HG02970 (cell line): ENCODE results near the gene EIF1AX.
"Not testable (repeated sequence)": the region's sequence is repeated elsewhere in the genome, so short reads cannot be mapped to it uniquely, and the experiment has no call there.

ENCODE experiments used
- ATAC-seq: cut with Tn5 transposase; IDR thresholded peaks from one replicate; pipeline ENCODE4 v1.9.1; 2021; ENCODE audit warnings: mild to moderate bottlenecking, moderate library complexity, moderate number of reproducible peaks; ENCODE audit not compliant: unreplicated experiment, low FRiP score

The EIF1AX gene, protein sequence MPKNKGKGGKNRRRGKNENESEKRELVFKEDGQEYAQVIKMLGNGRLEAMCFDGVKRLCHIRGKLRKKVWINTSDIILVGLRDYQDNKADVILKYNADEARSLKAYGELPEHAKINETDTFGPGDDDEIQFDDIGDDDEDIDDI

DNA sequence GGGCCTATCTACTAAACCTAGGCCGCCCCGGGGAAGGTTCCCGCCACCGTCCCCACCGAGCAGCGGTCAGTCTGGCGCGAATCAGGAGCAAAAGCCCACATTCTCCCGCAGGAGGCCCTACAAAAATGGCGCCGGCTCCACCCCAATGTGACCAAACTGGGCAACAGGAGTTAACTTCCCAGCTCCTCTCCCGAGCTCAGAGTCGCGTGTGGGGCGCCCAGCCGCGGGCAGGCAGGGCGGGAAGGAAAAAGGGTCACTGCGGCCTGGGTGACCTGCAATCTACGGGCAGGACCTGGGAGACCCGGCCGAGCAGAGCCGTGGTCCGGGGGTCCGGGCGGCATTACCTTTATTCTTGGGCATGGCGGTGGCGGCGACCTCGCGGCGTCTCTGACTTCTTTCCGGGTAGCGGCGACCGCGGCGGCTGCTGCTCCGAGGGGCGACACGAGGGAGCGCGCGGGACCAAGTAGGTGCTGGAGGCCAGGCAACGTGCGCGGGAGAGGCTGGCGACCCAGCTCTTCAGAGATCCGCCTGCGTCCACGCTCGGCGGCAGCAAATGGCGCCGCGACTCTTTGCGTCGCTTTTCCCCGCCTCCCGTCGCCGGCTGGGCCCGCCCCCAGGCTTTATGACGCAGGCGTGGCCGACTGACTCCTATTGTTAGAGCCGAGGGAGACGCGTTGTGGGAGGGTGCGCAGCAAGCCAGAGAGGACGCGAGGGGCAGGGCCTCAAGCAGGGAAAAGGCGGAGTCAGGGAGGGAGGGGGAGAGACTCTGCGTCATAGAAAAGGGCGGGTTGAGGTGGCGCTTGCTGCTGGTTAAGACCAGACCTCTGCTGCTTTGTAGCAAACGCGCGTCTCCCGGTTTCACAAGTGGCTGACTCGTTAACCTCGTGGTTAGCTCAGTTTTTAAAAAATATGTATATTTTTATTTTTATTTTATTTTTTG is at the start of gene EIF1AX:
TSS of gene EIF1AX (minus strand) at position 558 of the 940 bp plus-strand sequence. CDS start at position 360, 198 bp downstream.
- peak; percentile 100 for ATAC-seq

DNA sequence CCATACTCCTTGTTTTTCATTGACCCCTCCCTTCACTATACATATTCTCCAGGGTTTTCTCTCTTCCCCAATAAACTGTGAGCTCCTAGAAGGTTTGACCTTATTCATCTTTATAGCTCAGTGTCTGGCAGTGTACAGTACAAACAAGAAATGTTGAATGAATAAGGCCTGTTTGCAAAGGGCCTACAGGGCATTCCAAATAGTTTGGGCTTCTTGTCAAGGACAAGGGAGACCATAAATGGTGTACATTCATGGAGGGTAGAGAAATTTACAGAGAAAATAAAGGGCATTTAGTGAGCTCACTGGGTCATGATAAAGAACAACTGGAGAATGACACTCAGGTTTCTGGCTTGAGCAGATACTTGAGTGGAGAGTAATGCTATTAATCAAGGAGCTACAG is 47.5 kb upstream of the EIF1AX start:
- no peak for ATAC-seq

DNA sequence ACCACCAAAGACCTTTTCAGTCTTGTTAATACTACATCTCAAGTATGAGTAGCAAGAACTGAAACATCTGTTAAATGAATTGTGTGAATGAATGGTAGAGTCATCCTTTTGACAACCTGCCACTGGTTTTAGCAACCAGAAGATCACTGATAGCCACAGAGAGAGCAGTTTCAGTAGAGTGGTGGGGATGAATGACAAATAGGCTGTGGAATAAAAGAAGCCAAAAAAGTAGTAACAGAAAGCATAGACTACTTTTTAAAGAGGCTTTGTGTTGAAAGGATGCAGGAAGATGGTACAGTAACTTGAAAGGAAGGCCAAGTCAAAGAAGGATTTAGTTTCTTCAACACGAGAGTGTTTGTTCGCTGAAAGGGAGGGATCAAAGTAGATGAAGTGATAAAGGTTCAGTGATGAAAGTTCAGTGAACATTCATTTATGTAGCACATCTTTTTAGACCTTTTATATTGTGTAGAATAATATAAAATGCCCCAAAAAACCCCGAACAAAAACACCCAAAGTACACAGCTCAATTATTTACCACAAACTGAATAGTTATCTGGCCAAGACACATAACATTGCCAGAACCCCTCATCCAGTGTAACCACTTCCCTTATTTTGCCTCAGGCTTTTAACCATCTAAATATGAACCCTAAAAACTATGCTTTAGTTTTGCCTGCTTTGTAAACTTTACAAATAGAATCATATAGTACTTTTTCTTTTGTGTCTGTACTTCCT is 40.1 kb upstream of the EIF1AX start:
- ATAC-seq: no peak

DNA sequence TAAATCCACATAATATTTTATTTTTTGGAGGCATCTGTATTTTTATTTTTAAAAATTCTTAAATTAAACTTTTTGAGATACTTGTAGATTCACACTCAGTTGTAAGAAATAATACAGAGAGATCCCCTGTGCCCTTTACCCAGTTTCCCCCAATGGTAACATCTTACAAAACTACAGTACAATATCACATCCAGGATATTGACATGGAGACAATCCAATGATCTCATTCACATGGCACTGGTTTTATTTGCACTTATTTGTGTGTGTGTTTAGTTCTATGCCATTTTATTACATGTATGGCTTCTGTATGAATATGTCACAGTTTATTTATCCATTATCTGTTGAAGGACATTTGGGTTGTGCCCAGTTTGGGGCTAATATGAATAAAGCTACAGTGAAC is 35.5 kb upstream of the EIF1AX start:
- ATAC-seq: no peak

DNA sequence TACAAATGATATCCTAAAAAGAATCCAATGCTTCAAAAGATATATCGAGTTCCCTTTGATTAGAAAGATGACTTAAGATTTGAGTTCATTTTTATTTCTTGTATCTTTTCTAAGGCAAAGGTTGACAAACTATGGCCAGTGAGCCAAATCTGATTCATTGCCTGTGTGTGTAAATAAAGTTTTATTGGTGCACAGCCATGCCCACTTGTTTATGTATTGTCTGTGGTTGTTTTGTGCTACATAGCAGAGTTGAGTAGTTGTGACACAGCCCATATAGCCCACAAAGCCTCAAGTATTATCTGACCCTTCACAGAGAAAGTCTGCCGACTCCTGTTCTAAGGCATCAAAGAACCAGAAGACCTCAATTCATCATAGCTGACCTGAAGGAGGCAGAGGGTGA is 32.2 kb upstream of the EIF1AX start:
- no peak for ATAC-seq

DNA sequence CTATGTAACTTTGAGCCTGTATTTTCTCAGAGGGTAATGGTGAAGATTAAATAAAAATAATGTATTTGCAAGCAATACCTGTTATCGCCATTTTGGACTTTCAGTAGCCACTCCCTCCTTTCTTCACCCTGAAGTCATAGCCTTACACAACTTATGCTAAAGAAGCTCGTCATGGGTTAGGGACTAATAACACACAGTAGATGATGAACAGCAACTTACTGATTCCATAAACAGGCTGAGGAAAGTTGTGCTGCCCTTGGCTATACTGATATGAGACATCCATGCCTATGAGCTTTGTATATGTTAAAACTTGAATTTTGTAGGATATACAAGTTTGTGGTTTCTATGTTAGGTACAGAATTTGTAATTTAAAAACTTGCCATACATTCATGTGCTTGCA is 31.7 kb upstream of the EIF1AX start:
- no peak for ATAC-seq

DNA sequence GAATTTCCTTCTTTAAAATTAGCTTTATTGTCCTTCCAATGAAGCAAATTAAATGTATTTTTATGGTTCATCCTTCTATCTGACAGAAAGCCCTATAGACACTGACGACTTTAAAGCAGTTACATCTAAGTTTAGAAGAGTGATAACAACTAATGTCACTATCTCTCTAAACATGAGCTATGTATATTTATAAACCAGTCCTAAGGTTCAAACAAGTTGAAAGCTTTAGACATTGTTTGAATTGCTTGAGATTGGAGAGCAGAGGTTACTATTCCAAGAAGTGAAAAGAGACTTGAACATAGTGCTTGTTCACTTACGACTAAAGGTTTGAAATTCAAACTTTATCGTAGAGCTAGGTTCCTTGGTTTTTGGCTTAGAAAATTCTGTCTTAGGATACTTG is 30.2 kb upstream of the EIF1AX start:
- no peak for ATAC-seq

DNA sequence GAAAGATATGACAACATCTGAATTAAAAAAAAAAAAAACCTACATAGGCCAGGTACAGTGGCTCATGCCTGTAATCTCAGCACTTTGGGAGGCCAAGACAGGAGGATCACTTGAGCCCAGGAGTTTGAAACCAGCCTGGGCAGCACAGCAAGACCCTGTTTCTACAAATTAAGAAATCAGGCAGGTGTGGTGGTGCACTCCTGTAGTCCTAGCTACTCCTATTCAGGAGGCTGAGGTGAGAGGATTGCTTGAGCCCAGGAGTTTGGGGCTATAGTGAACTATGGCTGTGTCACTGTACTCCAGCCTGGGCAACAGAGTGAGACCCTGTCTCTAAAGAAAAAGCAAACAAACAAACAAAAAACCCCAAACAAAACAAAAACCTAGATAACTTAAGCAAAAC is 20.9 kb upstream of the EIF1AX start:
- not testable (repeated sequence) for ATAC-seq

DNA sequence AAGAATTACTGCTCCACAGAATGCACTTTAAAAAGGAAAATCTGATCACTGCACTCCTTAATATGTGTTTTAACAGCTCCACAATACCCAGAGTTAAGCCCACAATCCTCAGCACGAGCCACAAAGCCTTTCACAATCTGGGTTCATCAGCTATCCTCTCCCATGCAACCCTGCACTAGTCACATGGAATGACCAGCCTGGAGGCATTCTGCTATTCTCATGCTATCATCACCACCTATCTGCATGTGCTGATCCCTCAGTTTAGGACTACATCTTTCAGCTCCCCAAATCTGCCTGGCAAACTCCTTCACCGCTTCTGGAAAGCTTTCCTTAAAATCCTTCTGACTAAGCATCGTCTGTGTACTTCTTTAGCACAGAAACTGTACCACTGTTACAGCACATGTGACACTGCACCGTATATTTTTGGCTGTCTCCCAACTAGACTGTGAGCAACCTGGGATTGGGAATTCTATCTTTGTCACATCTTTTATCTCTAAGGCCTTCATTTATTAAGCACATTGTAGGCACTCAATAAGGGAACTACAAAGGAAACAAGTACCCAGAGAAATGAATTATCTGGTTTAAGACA is 18.3 kb upstream of the EIF1AX start:
- ATAC-seq: no peak

DNA sequence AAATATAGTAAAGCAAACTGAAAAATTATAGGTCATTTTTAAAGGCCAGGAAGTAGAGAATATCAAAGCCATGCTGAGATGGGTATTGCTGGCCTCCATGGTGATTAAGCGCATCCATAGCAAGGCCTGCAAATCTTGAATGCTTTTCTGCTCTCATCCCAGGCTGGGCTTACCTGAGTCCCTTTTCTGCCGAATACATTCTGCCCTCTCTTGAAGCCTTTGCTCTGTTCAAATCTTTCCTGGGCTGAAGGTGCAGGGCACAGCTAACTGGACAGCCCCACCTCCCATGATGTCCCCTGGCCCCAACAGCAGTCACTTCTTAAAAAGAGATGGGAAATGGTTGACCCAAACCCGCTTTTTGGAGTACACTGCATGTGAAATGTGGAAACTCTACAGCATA is 10.1 kb upstream of the EIF1AX start:
- no peak for ATAC-seq

DNA sequence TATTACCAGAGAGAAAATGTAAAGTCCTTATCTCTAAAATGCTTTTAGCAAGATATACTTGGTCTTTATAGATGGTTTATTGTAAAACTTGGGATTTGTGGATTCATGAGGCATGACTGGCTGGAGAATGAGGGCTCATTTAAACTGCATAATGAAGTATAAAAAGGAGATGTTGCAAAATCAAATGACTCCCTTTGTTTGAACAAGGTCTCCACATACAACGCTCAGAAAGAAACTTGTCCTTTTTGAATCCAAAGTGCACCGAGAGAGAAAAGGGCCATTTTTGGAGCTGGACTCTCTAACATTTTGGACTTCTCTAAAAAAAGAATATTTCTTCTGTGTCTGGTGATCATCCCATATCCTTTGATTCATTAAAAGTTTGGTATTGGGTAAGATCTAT is 7.7 kb upstream of the EIF1AX start:
- ATAC-seq: no peak

DNA sequence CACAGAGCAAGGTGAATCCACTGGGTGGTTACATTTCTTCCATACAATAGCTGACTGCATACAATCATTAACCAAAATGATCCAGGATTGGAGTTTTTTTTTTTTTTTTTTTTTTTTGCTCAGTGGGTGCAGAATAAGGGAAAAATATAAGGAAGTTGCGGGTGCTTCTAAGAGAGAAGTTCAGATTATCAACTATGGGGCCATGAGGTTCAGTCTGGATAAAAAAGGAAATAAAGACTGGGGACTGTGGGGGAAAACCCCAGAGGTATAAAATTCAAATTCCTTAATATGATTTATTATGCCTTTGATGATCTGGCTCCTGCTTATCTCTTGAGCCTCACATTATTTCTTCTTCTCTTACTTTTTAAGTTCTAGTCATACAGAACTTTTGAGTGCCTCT is 5.9 kb upstream of the EIF1AX start:
- no peak for ATAC-seq

DNA sequence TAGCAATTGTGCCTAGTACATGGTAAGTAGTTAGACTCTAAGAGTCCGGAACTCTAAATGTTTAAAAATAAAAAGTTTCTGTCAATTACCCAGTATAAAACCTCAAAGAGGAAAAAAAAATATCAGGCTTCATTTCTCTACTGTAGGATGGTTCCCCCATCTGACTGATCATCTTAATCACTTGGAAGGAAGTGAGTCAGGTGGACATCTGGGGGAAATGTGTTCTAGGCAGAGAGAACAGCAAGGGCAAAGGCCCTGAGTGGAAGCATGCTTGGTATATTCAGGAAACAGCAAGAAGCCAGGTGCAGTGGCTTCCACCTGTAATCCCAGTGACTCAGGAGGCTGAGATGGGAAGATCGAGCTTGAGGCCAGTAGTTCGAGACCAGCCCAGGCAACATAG is 2.9 kb upstream of the EIF1AX start:
- no peak for ATAC-seq

DNA sequence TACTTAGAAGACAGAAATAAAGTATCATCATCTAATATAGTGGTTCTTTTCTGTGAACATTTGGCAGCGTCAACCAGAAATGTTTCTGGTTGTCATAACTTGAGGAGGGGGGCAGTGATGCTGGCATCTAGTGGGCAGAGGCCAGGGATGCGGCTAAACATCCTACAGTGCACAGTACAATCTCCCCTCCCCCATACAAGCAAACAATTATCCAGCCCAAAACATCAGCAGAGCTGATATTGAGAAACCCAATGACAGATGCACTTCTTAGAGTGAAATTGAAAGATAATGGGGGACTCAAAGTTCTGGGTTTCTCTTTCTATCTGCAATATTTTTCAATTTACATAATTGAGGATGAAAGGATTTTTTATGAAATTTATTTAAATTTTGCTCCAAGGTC is 1.9 kb upstream of the EIF1AX start:
- no peak for ATAC-seq

DNA sequence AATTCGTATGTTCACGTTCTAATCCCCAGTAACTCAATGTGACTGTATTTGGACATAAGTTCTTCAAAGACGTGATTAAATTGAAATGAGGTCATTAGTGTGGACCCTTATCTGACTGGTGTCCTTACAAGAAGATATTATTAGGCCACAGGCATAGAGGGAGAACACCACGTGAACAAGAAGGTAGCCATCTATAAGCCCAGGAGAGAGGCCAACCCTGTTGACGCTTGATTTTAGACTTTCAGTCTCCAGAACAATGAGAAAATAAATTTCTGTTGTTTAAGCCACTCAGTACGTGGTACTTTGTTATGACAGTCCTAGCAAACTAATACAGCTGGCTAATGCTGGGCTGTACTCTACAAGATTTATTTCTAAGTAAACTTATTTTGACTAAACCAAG is 1.5 kb upstream of the EIF1AX start:
- no peak for ATAC-seq

DNA sequence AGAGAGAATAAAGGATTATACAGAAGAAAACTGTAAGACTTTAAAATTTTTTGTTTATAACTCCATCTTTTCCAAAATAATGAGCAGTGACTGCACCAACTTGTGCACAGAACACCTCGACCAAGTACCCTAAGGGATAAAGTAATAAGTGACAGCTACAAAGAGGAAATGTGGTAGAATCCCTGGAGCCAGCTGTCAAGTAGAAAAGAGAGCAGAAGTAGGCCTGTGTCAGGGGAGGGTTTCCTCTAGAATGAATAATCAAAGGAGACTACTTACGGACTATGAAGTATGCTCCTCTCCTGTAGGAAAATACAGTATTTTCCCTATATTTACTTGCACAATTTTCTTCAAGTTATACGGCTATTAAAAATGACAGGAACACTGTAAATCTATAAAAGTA is 1.2 kb downstream of the EIF1AX start:
- ATAC-seq: no peak

DNA sequence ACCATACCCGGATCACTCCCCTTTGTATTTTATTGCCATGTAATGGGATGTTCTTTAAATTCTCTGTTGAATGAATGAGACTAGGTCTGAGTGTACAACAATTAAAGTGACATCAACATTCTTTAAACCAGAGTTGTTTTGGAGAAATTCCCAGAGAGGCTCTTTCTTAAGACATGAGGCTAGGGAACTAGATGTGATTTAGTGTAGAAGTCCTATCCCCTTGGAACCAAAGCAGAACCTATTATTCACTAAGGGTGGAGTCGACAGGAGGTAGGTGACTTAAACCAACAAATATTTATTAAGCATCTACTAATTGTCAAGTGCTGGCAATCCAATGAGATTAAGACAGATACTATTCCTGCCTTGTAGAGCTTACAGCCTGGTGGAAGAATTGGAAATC is 1.7 kb downstream of the EIF1AX start:
- ATAC-seq: no peak

DNA sequence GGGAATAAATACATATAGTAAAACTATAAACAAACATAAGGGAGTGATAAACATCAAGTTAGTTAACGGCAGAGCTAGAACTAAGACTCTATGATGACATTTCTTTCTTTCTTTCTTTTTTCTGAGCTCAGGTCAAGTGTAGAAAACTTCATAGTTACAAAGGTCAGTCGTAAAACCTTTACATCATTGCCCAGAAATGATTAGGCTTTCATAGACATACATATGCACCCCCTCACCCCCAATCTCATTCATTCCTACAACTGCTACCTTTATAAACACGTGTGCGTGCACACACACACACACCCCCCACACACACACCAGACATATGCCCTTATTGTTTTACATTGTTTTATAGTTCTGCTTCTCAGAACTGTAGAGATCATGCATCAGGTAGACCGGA is 5.7 kb downstream of the EIF1AX start:
- ATAC-seq: no peak

DNA sequence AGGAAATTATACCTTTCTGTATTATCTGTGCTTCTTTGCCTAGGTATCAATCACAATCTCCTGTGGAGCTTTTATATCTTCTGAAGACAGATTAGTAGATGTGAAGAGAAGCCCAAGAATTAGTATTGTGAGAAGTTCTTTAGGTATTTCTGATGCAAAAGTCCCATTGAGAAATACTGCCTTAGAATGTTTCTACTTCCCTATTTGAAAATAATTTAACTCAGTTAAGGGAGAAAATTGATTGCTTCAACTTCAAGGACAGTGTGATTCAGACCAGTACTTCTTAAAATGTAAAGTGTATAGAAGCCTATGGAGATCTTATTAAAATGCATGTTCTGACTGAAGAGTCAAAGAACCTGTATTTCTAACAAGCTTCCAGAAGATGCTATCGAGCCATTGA is 9.0 kb downstream of the EIF1AX start:
- no peak for ATAC-seq

DNA sequence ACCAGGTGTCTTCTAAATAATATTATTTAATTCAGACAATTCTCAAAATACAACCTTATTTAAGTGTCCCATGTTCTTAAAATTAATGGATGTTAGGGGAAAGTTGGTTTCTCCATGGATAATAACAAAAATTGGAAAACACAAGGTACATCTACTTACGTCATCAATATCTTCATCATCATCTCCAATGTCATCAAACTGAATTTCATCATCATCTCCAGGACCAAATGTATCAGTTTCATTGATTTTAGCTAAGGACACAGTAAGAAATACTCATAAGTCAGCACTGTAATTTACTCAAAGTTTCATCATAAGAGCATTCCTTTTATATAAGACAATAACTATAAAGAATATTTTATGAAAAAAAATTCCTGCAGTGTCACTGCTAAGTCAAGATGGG is 11.3 kb downstream of the EIF1AX start:
- ATAC-seq: no peak

DNA sequence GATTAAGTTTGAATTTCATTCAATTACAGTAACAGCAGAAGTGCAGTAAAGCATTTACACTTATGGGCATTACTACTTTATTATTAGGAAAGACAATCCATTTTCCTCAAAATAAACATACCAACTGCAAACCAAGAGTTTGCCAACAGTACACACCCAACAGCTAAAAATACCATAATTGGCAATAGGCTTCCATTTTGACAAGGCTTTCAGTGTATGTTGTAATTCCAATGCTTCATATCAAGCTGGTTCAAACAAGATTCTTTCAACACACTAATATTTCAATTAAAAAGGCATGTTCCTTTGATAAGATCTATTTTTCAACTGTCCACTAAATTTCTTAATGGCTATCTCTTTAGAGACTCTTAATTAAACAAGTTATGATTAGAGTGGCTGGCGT is 12.1 kb downstream of the EIF1AX start:
- ATAC-seq: no peak
